CD4-positive, alpha-beta T cell treated with Interleukin-17A for 1 hour (primary cell): Measurements from ENCODE around the gene AHRR.
A peak's percentile ranks its signal among the peaks of the same experiment; 100 is the strongest.
"Not testable (repeated sequence)": the region's sequence is repeated elsewhere in the genome, so short reads cannot be mapped to it uniquely, and the experiment has no call there.

ENCODE experiments used
- DNase-seq: peaks from one replicate; pipeline ENCODE4 v3.0.0-alpha.2; 2020

Gene AHRR

GRCh38 chr5:368183-369084 is 46.9 kb downstream of the AHRR start:
- DNase-seq, result no peak

DNA sequence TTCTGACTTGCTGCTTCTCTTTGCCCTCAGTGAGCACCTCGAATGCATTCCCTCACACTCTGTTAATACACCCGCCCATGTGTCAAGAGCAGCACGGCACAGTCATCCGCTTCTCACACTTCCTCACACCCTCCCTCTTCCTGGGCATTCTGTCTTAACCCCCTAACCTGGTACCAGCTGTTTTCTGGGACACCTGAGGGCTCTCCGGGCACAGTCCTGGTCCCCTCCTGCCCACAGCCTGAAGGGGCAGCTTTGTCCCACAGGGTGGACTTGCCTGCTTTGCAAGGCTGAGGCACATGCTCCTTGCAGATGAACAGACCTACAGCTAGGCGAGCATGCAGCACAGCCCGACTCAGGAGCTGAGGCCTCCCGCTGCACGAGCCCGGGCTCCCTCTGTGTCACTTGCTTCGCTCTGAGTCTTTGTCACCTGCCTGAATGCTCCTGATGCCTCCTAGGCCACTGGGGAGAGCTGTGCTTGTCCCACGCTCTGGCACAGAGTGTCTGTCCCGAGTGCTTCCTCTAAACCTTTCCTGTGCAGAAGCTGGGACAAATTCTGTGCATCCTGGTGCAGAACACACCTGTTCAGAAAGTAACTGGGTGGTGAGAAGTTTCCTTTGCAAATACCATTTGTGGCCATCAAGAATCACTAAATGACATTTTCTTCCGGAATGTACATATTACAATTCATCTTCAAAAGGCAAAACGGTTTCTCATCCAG is 47.8 kb downstream of the AHRR start:
- no peak for DNase-seq

- DNase-seq, result not testable (repeated sequence)
Observed at GRCh38 chr5:369869-370236, 48.3 kb downstream of the AHRR start.

DNA sequence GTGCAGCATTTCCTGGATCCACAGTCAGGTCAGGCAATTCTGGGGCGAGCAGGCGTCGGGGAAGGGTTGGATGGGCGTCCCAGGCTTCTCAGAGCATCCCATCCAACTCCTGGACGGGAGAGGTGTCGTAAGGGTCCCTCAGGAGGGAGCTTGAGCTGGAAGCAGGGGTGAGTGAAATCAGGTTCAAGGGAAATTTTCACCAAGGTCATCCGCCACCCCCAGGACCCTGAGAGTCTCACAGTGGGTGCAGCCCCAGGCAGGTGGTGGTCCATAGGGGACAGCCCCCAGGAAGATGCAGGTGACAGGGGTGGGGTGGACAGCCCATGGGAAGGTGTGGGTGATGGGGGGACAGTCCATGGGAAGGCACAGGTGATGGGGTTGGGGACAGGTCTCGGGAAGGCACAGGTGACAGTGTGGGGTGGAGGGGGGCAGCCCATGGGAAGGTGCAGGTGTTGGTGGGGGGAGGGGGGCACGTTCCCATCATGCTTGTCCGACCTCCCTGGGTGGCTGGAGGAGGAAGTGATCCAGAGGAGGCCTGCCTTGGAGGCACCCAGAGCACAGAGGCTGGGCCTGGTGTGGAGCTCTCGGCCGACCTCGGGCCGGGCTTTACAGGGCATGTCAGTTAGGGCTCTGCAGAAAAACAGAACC is 48.9 kb downstream of the AHRR start:
- no peak for DNase-seq

DNA sequence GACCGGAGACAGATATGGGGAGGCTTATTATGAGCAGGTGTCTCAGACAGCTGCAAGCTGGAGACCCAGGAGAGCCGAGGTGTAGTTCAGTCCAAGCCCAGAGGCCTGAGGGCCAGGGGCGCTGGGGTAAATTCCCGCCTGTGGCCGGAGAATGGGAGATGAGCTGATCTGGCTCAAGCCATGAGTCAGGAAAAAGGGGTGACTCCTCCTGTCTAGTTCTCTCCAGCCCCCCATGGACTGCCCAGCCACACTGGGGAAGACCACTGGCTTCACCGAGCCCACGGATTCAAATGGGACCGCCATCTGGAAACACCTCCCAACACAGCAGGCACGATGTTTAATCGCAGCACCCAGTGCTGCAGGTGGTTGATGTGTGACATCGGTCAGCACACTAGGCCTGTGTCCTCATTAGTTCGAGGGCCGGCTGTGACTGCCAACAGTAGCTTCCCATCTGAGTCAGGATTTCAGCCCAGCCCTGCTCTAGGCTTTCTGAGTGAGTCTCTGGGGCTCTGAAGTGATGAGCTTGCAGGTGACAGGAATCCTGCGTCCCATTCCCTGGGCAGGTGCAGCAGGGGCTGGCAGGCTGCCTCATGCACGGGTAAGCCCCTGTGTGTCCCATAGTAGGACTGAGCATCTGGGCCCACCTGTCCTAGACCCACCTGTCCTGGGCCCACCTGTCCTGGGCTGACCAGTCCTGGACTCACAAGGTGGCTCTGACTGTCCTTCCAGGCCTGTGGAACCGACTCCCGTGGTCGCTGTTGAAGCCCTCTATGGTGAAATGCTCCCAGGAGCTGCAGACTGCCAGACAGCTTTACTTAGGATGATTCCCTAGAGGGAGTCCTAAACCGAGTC is 49.7 kb downstream of the AHRR start:
- no peak for DNase-seq

- DNase-seq, result no peak
Observed at GRCh38 chr5:371811-372555, 50.5 kb downstream of the AHRR start.

DNA sequence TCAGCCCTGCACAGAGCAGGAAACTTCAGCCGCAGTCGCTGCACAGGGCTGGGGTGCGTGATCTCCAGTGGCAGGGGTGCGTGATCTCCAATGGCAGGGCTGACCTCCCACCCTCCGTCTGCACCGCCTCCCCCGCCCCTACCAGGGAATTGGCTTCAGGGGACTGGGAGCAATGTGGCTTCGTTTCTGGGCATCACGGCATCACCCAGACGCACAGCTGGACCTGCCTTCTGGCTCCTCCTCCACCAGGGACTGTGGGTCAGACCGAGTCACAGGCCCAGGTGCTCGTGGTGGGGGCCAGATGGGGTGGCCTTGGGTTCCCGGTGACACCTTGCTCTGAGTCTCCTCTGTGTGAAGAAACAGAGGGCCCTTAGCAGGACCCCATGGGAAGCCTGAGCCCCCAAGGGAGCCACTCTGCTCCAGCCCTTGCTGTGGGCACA is 51.1 kb downstream of the AHRR start:
- no peak for DNase-seq

GRCh38 chr5:372996-373709 is 51.6 kb downstream of the AHRR start:
- no peak for DNase-seq

- DNase-seq, result peak; percentile 12
Observed at GRCh38 chr5:373710-374602, 52.4 kb downstream of the AHRR start.

GRCh38 chr5:374631-375335 is 53.3 kb downstream of the AHRR start:
- DNase-seq, result no peak

GRCh38 chr5:375336-375920 is 53.9 kb downstream of the AHRR start:
- no peak for DNase-seq

GRCh38 chr5:375921-376798 is 54.6 kb downstream of the AHRR start:
- no peak for DNase-seq

GRCh38 chr5:376799-377325 is 55.3 kb downstream of the AHRR start:
- DNase-seq, result no peak

DNA sequence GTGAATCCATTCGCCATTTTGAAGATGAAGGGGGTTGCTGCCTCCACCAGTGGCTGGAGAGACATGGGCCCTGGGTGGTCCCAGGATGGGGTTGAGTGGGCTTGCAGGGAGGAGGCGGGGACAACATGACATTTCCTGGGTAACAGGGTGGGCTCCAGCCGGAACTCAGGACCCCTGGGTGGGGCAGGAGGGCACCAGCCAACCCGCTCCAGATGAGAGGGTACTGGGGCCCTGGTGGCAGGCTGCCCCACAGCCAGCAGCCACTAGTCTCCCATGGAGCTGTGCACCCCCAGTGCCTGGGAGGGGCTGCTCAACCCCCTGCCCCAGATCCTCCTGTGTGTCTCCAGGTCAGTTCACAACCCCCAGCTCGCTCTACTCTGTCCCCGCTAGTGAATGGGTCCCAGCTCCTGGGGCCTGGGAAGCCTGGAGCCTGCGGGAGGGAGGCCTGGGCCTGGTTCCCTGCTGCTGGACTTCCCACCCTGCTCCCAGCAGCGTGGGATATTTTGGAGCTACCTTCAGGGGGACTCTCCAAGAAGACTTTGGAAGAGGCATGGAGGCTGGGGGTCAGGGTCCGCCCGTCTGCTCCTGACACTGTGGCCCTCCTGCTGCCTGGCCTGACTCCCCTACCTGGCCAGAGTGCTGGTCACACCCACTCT is 55.9 kb downstream of the AHRR start:
- no peak for DNase-seq

GRCh38 chr5:378301-378891 is 56.9 kb downstream of the AHRR start:
- DNase-seq, result no peak

DNA sequence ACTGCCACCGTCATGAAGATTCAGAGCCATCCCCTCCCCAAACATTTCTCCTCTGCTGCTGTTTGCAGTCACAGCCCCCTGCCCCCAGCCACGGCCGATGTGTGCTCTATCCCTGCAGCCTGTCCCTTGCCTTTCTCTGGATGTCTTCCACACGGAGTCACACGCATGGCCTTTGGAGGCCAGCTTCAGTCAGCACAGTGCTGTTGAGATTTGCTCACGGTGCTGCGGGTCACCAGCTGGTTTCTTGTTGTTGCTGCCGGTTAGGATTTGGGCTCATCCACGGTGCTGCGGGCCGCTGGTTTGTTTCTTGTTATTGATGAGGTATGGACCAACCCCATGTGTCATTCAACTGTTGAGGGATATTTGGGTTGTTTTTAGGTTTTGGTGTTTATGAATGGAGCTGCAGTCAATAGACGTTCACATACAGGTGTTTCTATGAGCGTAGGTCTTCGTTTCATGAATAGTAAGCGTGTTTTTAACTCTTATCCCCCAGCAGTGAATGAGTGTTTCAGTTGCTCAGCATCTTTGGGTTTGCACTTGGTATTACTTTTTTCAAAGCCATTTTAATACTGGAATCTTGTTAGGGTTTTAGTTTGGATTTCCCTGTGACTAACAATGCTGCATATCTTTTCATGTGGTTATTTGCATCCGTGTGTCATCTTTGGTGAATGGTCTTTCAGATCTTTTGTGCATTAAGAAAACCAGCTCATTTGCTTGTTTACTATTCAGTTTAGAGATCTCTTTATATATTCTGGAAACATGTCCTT is 57.6 kb downstream of the AHRR start:
- DNase-seq, result no peak
